Stomach (tissue), 9 donors: Measurements from ENCODE around the gene HTR3C. TPM values are rescaled to one million over a fixed set of nuclear protein-coding genes. Genes with fewer than 3 reads are reported as not detected.
A peak's percentile ranks its signal among the peaks of the same experiment; 100 is the strongest.

ENCODE experiments used
- DNase-seq, 2 donors: peaks; one replicate each; pipeline versions ENCODE4 v3.0.0 to v3.0.0-alpha.2; 2013 to 2019
- H3K27ac ChIP-seq, 5 donors: fragments of 200-600 bp in 4 of 5; sonication (generic) in 4 of 5; one replicate each; pipeline ENCODE4 v1.5.1; 2013 to 2019; ENCODE audit warnings: mild to moderate bottlenecking in 1 of 5, moderate library complexity in 1 of 5
- H3K27me3 ChIP-seq, 3 donors: fragments of 200-600 bp; sonication (generic); one replicate each; pipeline ENCODE4 v1.5.1; 2017 to 2019; ENCODE audit warnings: mixed run types in 1 of 3
- H3K36me3 ChIP-seq, 4 donors: fragments of 200-600 bp; sonication (generic); 1 replicate in 3 of 4; 2 replicates in 1 of 4; pipeline ENCODE4 v1.5.1; 2016 to 2019
- H3K4me1 ChIP-seq, 4 donors: fragments of 200-600 bp; sonication (generic); one replicate each; pipeline ENCODE4 v1.5.1; 2016 to 2019
- H3K4me3 ChIP-seq, 4 donors: fragments of 200-600 bp; sonication (generic) in 3 of 4; one replicate each; pipeline ENCODE4 v1.5.1; 2016 to 2019; ENCODE audit warnings: mild to moderate bottlenecking in 1 of 4
- H3K9me3 ChIP-seq, 4 donors: fragments of 200-600 bp; sonication (generic); one replicate each; pipeline ENCODE4 v1.5.1; 2016 to 2019
- EP300 ChIP-seq: sonication (generic); formaldehyde crosslinking; IDR thresholded peaks from one replicate; pipeline ENCODE4 v1.6.1; 2017; ENCODE audit warnings: antibody characterized with exemption
- POLR2A ChIP-seq, 4 donors: fragments of 450-650 bp; IDR thresholded peaks; one replicate each; pipeline ENCODE4 v1.6.1; 2016; ENCODE audit warnings: antibody characterized with exemption in 4 of 4, control low read depth in 2 of 4, mild to moderate bottlenecking in 1 of 4, moderate library complexity in 1 of 4
- POLR2AphosphoS5 ChIP-seq, 3 donors: sonication (generic); formaldehyde crosslinking; IDR thresholded peaks; one replicate each; pipeline ENCODE4 v1.6.1; 2016; ENCODE audit warnings: antibody characterized with exemption in 3 of 3
- WGBS, 5 donors: extraction: QIAGEN DNeasy Blood & Tissue Kit in 3 of 5; methylation state at CpG; one replicate each; pipeline versions ENCODE4 v1.1.5 to v1.1.7; 2013 to 2018; 5-methylcytosine and 5-hydroxymethylcytosine counted together
- intact Hi-C: fragments of 100-400 bp; cut with DNase I; formaldehyde crosslinking; loops from one replicate; pipeline ENCODE4 v1.15.1; 2023; ENCODE audit warnings: low total_unique reads
- polyA plus RNA-seq, 3 donors: library from polyadenylated mRNA; stranded (reverse); fragments of 200-250 nt; gene quantifications; one replicate each; pipeline ENCODE4 v1.2.3, GENCODE V29; 2013
- total RNA-seq, 5 donors: library from RNA; depleted of rRNA; stranded (reverse); fragments of >200 nt; gene quantifications; one replicate each; pipeline versions ENCODE4 v1.1.0 to v1.2.3, GENCODE V29; 2014 to 2016
- TF ChIP-seq, protein P1 (sequence below), 7 experiments: fragments of 450-650 bp in 4 of 7; fragments of 200-600 bp in 3 of 7; sonication (generic) in 3 of 7; IDR thresholded peaks; one replicate each; pipeline ENCODE4 v1.5.1; 2016 to 2019; ENCODE audit warnings: antibody characterized with exemption in 7 of 7, control low read depth in 2 of 7, mild to moderate bottlenecking in 1 of 7
- donor health status: healthy with polysubstance abuse.
- donor health status: Bipolar disorder and iron deficiency.
- donor health status: healthy.

The HTR3C gene
- total and polyA plus RNA-seq, 8 donors, result not detected

DNA sequence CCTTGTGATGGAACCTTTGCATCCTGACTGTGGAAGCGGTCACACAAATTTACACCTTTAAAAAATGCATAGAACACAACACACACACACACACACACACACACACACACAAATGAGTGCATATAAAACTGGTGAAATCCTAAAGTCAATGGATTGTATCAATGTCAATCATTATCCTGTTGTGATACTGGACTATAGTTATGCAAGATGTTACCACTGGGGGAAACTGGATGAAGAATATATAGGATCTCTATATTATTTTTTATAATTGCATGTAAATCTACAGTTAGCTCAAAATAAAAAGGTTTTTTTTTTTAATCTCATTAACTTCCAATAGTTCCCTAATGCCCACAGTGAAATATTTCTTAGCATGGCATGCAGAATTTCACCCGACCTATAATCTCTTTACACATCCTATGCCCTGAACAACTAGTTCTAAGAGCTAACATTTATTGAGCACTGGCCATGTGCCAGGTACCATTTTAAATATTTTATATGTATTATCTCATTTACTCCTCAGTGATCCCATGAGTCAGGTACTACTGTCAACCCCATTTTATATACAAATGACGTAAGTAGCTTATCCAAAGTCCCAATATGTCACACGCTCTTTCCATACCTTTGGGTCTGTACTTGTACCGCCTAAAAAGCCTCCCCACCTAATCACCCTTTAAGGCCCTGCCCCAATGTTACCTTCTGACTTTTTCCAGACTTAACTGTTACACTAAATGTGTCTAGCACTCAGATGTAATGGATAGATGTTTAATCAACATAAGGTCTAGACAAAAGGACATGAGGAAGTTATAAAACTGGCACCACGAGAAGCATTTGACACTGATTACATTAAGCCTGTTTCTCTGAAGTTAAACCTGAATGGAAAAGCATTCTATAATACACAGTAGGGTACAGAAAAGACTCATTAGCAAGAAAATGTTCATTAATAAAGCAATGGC is 40.6 kb upstream of the HTR3C start:
- H3K4me1 ChIP-seq, result peaks cover 24 to 51% (median 38%) of the 10 kb centered on the region in 4 donors
- no peak overlapping the region for H3K4me3 ChIP-seq
- WGBS, 5 donors, result 70 to 84% (median 75%) methylated on average over 6 of the region's 6 CpGs
- intact Hi-C loops, result loop anchor here (5.0 kb wide), 1 partner anchor 105 kb away; no protein-coding TSS in a partner anchor
- H3K36me3 ChIP-seq, result peaks cover 19 to 58% (median 41%) of the 10 kb centered on the region in 4 donors
- no peak for DNase-seq
- H3K9me3 ChIP-seq, result no peaks in the 10 kb centered on the region
- H3K27ac ChIP-seq, result no peak overlapping the region
- TF ChIP-seq EP300 (no peak), POLR2AphosphoS5 (IDR thresholded peaks at IDR 0.05) (no peak), POLR2A (IDR thresholded peaks at IDR 0.05) (no peak)
- TF ChIP-seq, protein P1, sequence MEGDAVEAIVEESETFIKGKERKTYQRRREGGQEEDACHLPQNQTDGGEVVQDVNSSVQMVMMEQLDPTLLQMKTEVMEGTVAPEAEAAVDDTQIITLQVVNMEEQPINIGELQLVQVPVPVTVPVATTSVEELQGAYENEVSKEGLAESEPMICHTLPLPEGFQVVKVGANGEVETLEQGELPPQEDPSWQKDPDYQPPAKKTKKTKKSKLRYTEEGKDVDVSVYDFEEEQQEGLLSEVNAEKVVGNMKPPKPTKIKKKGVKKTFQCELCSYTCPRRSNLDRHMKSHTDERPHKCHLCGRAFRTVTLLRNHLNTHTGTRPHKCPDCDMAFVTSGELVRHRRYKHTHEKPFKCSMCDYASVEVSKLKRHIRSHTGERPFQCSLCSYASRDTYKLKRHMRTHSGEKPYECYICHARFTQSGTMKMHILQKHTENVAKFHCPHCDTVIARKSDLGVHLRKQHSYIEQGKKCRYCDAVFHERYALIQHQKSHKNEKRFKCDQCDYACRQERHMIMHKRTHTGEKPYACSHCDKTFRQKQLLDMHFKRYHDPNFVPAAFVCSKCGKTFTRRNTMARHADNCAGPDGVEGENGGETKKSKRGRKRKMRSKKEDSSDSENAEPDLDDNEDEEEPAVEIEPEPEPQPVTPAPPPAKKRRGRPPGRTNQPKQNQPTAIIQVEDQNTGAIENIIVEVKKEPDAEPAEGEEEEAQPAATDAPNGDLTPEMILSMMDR (IDR thresholded peaks at IDR 0.05), result no peak
- H3K27me3 ChIP-seq, result no peaks in the 10 kb centered on the region

DNA sequence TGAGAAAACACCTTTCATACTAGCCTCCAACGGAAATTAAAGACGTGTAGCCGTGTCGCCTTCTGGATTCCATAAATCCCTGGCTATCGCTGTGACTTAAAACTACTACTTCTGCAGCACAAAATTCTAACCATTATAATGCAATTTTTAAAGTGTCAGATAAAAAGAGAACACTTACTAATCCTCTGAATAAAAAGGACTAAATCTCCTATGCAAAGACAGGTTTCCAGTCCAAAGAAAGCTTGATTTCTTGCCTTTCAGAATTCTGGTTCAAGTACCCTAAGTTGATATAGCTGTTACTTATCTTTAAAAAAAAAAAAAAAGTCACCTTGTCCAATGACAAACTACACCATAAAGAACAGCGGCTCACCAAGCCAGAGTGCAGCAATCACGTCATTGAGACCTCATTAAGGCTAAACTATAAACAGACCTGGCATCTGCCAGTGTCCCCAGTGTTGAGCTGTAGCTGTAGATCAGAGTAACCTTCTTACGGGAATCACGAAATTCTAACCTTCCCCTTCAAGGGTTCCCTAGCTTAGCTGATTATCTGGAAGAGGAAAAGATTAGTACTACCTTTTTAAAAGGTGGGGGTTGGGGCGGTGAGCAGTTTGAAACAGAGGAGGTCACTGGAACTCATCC is 37.3 kb upstream of the HTR3C start:
- Histone ChIP-seq H3K27me3 (no peaks in the 10 kb centered on the region), H3K4me3 (peak overlapping the region in 3 of 4 donors; percentile 12 to 100 (median 100)), H3K9me3 (no peaks in the 10 kb centered on the region), H3K4me1 (peaks cover 21 to 43% (median 33%) of the 10 kb centered on the region in 4 donors), H3K36me3 (peaks cover 19 to 38% (median 22%) of the 10 kb centered on the region in 4 donors), H3K27ac (peak overlapping the region; percentile 31 to 89 (median 83))
- intact Hi-C loops, result loop anchor here (5.0 kb wide), 1 partner anchor 118 kb away; no protein-coding TSS in a partner anchor
- WGBS, 5 donors, result 40 to 63% (median 56%) methylated on average over 10 of the region's 10 CpGs
- TF ChIP-seq EP300 (no peak), POLR2AphosphoS5 (IDR thresholded peaks at IDR 0.05) (peak in 2 of 3 donors; percentile 20 to 25)
- DNase-seq, result peak; percentile 42 to 70

DNA sequence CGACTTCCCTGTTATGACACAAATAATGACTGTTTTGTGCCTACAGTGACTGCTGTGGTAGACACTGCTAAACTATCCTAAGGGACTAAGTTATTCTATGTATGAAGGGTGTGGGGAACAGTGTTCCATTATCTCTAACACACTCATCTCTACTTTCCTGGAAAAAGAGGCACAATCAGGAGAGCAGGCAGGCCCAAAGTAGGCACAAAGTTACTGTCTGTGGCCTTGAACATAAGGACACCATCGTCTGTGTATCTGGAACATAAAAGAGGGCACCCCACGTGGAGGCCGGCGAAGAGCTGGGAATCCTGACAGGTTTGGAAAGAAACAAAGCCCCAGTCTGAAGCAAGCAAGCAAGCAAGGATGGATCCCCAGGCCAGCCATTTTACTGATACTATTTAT is 36.7 kb upstream of the HTR3C start:
- Histone ChIP-seq H3K27ac (peak overlapping the region; percentile 51 to 89 (median 83)), H3K4me1 (peaks cover 21 to 40% (median 32%) of the 10 kb centered on the region in 4 donors), H3K27me3 (no peaks in the 10 kb centered on the region), H3K9me3 (no peaks in the 10 kb centered on the region), H3K36me3 (peaks cover 15 to 31% (median 18%) of the 10 kb centered on the region in 4 donors), H3K4me3 (peak overlapping the region in 2 of 4 donors; percentile 100)
- WGBS, 5 donors, result 56 to 73% (median 60%) methylated on average over 5 of the region's 5 CpGs
- DNase-seq, result no peak
- intact Hi-C loops, result loop anchor here (5.0 kb wide), 1 partner anchor 119 kb away; no protein-coding TSS in a partner anchor
- TF ChIP-seq POLR2AphosphoS5 (IDR thresholded peaks at IDR 0.05) (no peak), EP300 (no peak), POLR2A (IDR thresholded peaks at IDR 0.05) (no peak)
- TF ChIP-seq, protein P1 (IDR thresholded peaks at IDR 0.05), result no peak

DNA sequence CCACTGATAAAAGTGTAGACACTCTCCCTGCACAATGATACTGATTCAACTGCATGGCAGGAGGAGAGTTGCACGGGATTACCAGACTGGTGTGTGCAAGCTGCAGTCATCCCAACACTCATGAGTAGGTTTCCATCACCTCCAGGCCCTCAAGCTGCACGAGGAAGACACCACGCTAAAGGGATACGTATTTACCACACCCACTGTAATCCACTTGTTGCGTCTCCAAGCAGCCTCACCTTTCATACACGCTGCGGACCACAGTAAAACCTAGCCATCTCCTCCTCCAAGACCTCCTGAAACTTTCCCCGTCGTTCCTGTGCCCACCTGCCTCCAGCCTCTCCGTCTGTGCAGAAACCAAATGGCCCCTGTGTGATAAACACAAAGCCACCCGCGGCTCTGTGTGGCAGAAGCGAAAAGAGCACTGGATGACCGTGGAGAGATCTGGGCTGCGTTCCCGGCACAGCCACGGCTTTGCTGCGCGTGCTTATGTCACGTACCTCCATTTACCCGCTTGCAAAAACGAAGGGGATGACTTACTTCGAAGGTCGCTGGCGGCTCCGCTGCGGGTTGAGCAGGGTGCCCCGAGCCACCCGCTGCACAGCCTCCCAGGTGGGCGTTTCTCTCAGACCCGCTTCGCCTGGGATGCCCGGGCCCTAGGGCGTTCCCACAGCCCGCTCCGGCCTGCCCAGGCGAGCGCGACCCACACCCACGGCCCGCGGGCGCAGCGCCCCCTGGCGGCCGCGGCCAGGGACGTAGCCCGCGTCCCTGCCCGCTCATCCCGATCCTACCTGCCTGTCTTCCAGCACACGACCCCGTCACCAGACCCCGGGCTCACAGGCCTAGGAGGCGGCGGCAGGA is 35.8 kb upstream of the HTR3C start:
- H3K4me3 ChIP-seq, result peak overlapping the region; percentile 92 to 100 (median 99)
- 6 to 30% (median 15%) methylated on average over 29 to 57 of the region's 57 CpGs for WGBS, 5 donors
- TF ChIP-seq POLR2A (IDR thresholded peaks at IDR 0.05) (no peak), EP300 (no peak), POLR2AphosphoS5 (IDR thresholded peaks at IDR 0.05) (no peak)
- TF ChIP-seq, protein P1 (IDR thresholded peaks at IDR 0.05), result peak in 4 of 7 experiments; percentile 88 to 99 (median 96)
- intact Hi-C loops, result loop anchor here (5.0 kb wide), 1 partner anchor 120 kb away; no protein-coding TSS in a partner anchor
- H3K36me3 ChIP-seq, result peaks cover 11 to 22% (median 15%) of the 10 kb centered on the region in 4 donors
- H3K4me1 ChIP-seq, result peaks cover 21 to 38% (median 30%) of the 10 kb centered on the region in 4 donors
- no peaks in the 10 kb centered on the region for H3K9me3 ChIP-seq
- peak; percentile 74 to 89 for DNase-seq
- H3K27ac ChIP-seq, result peak overlapping the region; percentile 82 to 89 (median 83)
- H3K27me3 ChIP-seq, result no peaks in the 10 kb centered on the region
